NB4 (cell line): ENCODE data around the gene ACOT2.

ENCODE experiments used
- MAX ChIP-seq: IDR thresholded peaks from 2 replicates; pipeline ENCODE4 v1.6.1; 2011; ENCODE audit warnings: low read depth, low read length
- MYC ChIP-seq: IDR thresholded peaks from 2 replicates; pipeline ENCODE4 v1.6.1; 2011; ENCODE audit warnings: low read depth, low read length
- POLR2A ChIP-seq: IDR thresholded peaks from 2 replicates; pipeline ENCODE4 v1.6.1; 2011; ENCODE audit warnings: mild to moderate bottlenecking; ENCODE audit not compliant: insufficient read length; ENCODE audit errors: extremely low read depth
- TF ChIP-seq, protein P1 (sequence below): IDR thresholded peaks from one replicate; pipeline ENCODE4 v1.5.1; 2012; ENCODE audit warnings: low read depth, low read length

DNA sequence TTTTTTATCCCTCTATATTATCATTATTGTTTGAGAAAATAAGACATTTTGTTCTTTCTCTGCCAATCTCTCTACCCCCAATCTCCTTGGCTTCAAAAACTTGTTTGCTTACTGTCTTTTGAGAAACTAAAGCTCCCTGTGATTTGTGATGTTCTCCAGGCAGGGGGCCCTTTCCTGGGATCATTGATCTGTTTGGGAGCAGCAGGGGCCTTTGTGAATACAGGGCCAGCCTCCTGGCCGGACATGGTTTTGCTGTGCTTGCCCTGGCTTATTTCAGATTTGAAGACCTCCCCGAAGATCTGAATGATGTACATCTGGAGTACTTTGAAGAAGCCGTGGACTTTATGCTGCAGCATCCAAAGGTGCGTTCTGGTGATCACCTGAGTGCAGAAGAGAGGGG, 47.8 kb downstream of the ACOT2 start:
- TF ChIP-seq, protein P1, sequence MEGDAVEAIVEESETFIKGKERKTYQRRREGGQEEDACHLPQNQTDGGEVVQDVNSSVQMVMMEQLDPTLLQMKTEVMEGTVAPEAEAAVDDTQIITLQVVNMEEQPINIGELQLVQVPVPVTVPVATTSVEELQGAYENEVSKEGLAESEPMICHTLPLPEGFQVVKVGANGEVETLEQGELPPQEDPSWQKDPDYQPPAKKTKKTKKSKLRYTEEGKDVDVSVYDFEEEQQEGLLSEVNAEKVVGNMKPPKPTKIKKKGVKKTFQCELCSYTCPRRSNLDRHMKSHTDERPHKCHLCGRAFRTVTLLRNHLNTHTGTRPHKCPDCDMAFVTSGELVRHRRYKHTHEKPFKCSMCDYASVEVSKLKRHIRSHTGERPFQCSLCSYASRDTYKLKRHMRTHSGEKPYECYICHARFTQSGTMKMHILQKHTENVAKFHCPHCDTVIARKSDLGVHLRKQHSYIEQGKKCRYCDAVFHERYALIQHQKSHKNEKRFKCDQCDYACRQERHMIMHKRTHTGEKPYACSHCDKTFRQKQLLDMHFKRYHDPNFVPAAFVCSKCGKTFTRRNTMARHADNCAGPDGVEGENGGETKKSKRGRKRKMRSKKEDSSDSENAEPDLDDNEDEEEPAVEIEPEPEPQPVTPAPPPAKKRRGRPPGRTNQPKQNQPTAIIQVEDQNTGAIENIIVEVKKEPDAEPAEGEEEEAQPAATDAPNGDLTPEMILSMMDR = no peak
- TF ChIP-seq POLR2A (no peak), MYC (no peak), MAX (no peak)
